K562 (cell line): ENCODE measurements around the gene SPATA21. TPM values are rescaled to one million over a fixed set of nuclear protein-coding genes. Genes with fewer than 3 reads are reported as not detected.

Experiments
- CBX5 ChIP-seq: IDR thresholded peaks from 2 replicates; pipeline ENCODE4 v1.6.1; 2014; ENCODE audit warnings: low read depth, borderline replicate concordance
- DACH1 ChIP-seq: fragments of 450-650 bp; IDR thresholded peaks from 2 replicates; pipeline ENCODE4 v1.6.1; 2018; ENCODE audit not compliant: partially characterized antibody
- ESRRB ChIP-seq: fragments of 250-450 bp; sonication (Bioruptor Pico); IDR thresholded peaks from 2 replicates; pipeline ENCODE4 v1.5.0; 2020; ENCODE audit warnings: mild to moderate bottlenecking, moderate library complexity, borderline replicate concordance
- FOSL1 ChIP-seq: fragments of 200-800 bp; sonication (Bioruptor generic); conservative IDR thresholded peaks from 2 replicates; pipeline ENCODE4 v1.6.1; 2016; ENCODE audit warnings: missing genetic modification characterization, missing compliant biosample characterization
- GTF3C2 ChIP-seq: IDR thresholded peaks from 3 replicates; pipeline ENCODE4 v1.6.1; 2011; ENCODE audit warnings: borderline replicate concordance, mild to moderate bottlenecking, moderate library complexity; ENCODE audit not compliant: insufficient read length; ENCODE audit errors: extremely low read depth
- HES1 ChIP-seq: fragments of 450-650 bp; IDR thresholded peaks from 2 replicates; pipeline ENCODE4 v1.6.1; 2016; ENCODE audit warnings: low read depth, mild to moderate bottlenecking, moderate library complexity
- MTA1 ChIP-seq: fragments of 450-650 bp; IDR thresholded peaks from 2 replicates; pipeline ENCODE4 v1.6.1; 2017; ENCODE audit warnings: borderline replicate concordance
- NRF1 ChIP-seq, 2 experiments: fragments of 450-650 bp; IDR thresholded peaks in 1 of 2; conservative IDR thresholded peaks in 1 of 2; 2 replicates each; pipeline ENCODE4 v1.6.1; 2014; ENCODE audit warnings: mild to moderate bottlenecking in 2 of 2
- PTTG1 ChIP-seq: fragments of 450-650 bp; IDR thresholded peaks from 2 replicates; pipeline ENCODE4 v1.6.1; 2016; ENCODE audit warnings: low read depth, mild to moderate bottlenecking, missing genetic modification characterization, missing compliant biosample characterization
- RBFOX2 ChIP-seq: fragments of 200-400 bp; formaldehyde crosslinking; IDR thresholded peaks from 2 replicates; pipeline ENCODE4 v1.6.1; 2017; ENCODE audit warnings: low read depth, mild to moderate bottlenecking, low read length, moderate library complexity
- SETDB1 ChIP-seq: IDR thresholded peaks from one replicate; pipeline ENCODE4 v1.6.1; 2012; ENCODE audit warnings: low read length, control low read depth, inconsistent platforms
- SP2 ChIP-seq: IDR thresholded peaks from 2 replicates; pipeline ENCODE4 v1.6.1; 2011; ENCODE audit warnings: mild to moderate bottlenecking, low read depth, low read length, moderate library complexity; ENCODE audit not compliant: poor library complexity, severe bottlenecking; ENCODE audit errors: extremely low read depth
- TOE1 ChIP-seq, 2 experiments: fragments of 450-650 bp in 1 of 2; sonication (generic) in 1 of 2; formaldehyde crosslinking in 1 of 2; IDR thresholded peaks; 2 replicates each; pipeline versions ENCODE4 v1.7.1 to v1.8.0; 2016 to 2022; ENCODE audit warnings: borderline replicate concordance in 2 of 2, mild to moderate bottlenecking in 2 of 2, antibody characterized with exemption in 1 of 2, inconsistent platforms in 1 of 2, low read depth in 1 of 2, missing genetic modification reagents in 1 of 2, moderate library complexity in 1 of 2
- U2AF1 ChIP-seq: fragments of 200-400 bp; formaldehyde crosslinking; optimal IDR thresholded peaks from 2 replicates; pipeline ENCODE3; 2017; ENCODE audit warnings: mild to moderate bottlenecking, low read depth, low read length, moderate library complexity
- ZNF398 ChIP-seq: fragments of 250-450 bp; sonication (Bioruptor Pico); IDR thresholded peaks from 2 replicates; pipeline ENCODE4 v1.8.0; 2021; ENCODE audit warnings: moderate library complexity, mild to moderate bottlenecking, inconsistent platforms
- polyA plus RNA-seq, 8 experiments: library from polyadenylated mRNA; depleted of rRNA in 4 of 8; stranded (reverse) in 5 of 8; unstranded in 3 of 8; fragments of >200 nt; fragmentation: Nextera tagmentation in 2 of 8; fragmentation: Illumina TruSeq in 1 of 8; extraction: Ambion mirVana in 2 of 8; extraction: Trizol in 1 of 8; gene quantifications; 2 replicates each; pipeline versions ENCODE4 v1.2.1 to v1.2.3, GENCODE V29; 2011 to 2014; ENCODE audit warnings: inconsistent platforms in 1 of 8, missing spikeins in 1 of 8
- total RNA-seq, 7 experiments: library from RNA; depleted of rRNA in 6 of 7; stranded (reverse); fragments of >200 nt in 6 of 7; fragmentation: Illumina TruSeq in 2 of 7; extraction: Trizol in 2 of 7; gene quantifications; 2 replicates each; pipeline versions ENCODE4 v1.2.1 to v1.2.3, GENCODE V29; 2011 to 2021; ENCODE audit warnings: low replicate concordance in 1 of 7
- TF ChIP-seq, protein P1 (sequence below): fragments of 450-650 bp; IDR thresholded peaks from 2 replicates; pipeline ENCODE4 v1.6.1; 2016
- TF ChIP-seq, protein P2 (sequence below): fragments of 450-650 bp; IDR thresholded peaks from 2 replicates; pipeline ENCODE4 v1.6.1; 2017; ENCODE audit warnings: antibody characterized with exemption

Gene SPATA21
- total and polyA plus RNA-seq, 9 of the 15 experiments (the other 6 are each of a cell fraction or from before 2014, with no cell fraction given) = 0.10 to 0.36 (median 0.13) TPM; not detected in 3

- TF ChIP-seq, protein P1, sequence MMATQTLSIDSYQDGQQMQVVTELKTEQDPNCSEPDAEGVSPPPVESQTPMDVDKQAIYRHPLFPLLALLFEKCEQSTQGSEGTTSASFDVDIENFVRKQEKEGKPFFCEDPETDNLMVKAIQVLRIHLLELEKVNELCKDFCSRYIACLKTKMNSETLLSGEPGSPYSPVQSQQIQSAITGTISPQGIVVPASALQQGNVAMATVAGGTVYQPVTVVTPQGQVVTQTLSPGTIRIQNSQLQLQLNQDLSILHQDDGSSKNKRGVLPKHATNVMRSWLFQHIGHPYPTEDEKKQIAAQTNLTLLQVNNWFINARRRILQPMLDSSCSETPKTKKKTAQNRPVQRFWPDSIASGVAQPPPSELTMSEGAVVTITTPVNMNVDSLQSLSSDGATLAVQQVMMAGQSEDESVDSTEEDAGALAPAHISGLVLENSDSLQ = peak; percentile 57; the same call in 1 of the 2 replicates
- no peak for TF ChIP-seq CBX5
- no peak for TF ChIP-seq PTTG1 (tag)
- TF ChIP-seq RBFOX2 = peak; percentile 93
- TF ChIP-seq DACH1 = peak; percentile 19
- peak; percentile 7; the same call in 1 of the 2 replicates for TF ChIP-seq MTA1
- TF ChIP-seq, protein P2, sequence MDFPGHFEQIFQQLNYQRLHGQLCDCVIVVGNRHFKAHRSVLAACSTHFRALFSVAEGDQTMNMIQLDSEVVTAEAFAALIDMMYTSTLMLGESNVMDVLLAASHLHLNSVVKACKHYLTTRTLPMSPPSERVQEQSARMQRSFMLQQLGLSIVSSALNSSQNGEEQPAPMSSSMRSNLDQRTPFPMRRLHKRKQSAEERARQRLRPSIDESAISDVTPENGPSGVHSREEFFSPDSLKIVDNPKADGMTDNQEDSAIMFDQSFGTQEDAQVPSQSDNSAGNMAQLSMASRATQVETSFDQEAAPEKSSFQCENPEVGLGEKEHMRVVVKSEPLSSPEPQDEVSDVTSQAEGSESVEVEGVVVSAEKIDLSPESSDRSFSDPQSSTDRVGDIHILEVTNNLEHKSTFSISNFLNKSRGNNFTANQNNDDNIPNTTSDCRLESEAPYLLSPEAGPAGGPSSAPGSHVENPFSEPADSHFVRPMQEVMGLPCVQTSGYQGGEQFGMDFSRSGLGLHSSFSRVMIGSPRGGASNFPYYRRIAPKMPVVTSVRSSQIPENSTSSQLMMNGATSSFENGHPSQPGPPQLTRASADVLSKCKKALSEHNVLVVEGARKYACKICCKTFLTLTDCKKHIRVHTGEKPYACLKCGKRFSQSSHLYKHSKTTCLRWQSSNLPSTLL = no peak
- TF ChIP-seq SP2 = no peak
- no peak for TF ChIP-seq NRF1 (conservative IDR thresholded peaks at IDR 0.05 in 1 of 2, IDR thresholded peaks at IDR 0.05 in 1 of 2)
- peak; percentile 97 for TF ChIP-seq TOE1 (IDR thresholded peaks at IDR 0.05; ENCODE audit: borderline replicate concordance)
- TF ChIP-seq TOE1 (CRISPR knock-in tag; IDR thresholded peaks at IDR 0.05; ENCODE audit: borderline replicate concordance, low read depth) = no peak
- no peak for TF ChIP-seq ZNF398
- no peak for TF ChIP-seq SETDB1
- TF ChIP-seq HES1 = no peak
- no peak for TF ChIP-seq U2AF1
- TF ChIP-seq GTF3C2 = no peak
- no peak for TF ChIP-seq FOSL1 (tag)
- TF ChIP-seq ESRRB (CRISPR knock-in tag) = no peak
Observed at GRCh38 chr1:16367258-16367967, 69.8 kb downstream of the SPATA21 start (continued).
